NCI-H2107 treated with DMSO at 0.1 percent for 48 hours (cell line): Measurements from ENCODE around the gene NF2.
"Not testable (repeated sequence)": the region's sequence is repeated elsewhere in the genome, so short reads cannot be mapped to it uniquely, and the experiment has no call there.

ENCODE experiments used
- DNase-seq: peaks from one replicate; lab custom pipeline; 2025; ENCODE audit not compliant: unreplicated experiment; lab: John Stamatoyannopoulos, UW

The NF2 gene

GRCh38 chr22:29594447-29594846 is 9.0 kb upstream of the NF2 start:
- DNase-seq = not testable (repeated sequence)

GRCh38 chr22:29596408-29596807 is 7.0 kb upstream of the NF2 start:
- DNase-seq = no peak

- not testable (repeated sequence) for DNase-seq
Observed at GRCh38 chr22:29597871-29598683, 5.4 kb upstream of the NF2 start.

- DNase-seq = no peak
Observed at GRCh38 chr22:29598684-29599020, 4.8 kb upstream of the NF2 start.

DNA sequence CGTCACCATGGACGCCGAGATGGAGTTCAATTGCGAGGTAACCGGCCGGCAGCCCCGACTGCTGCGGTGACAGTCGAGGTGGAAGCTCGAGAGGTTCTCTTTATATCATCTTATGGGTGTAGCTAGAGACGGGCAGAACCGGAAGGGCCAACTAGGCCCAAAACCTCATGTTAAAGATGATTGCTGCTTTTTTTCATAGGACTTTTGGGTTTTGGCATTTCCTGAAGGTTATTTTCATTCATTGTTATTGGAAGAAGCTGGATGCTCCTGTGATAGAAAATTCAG is 585 bp downstream of the NF2 start:
- DNase-seq = no peak

DNA sequence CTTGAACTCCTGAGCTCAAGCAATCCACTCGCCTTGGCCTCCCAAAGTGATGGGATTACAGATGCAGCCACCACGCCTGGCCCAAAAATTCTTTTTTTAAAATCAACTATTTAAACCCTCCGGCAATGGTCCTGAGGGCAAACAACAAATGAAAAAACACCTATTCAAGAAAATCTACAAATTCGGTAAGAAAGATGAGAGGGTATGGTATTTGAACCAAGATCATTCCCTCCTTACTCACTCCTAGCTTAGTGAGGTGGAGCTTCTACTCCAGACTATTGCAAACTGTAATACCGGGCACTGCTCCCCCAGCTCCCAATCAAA is 2.1 kb downstream of the NF2 start:
- DNase-seq = no peak

GRCh38 chr22:29606320-29606719 is 2.9 kb downstream of the NF2 start:
- DNase-seq = no peak

GRCh38 chr22:29607426-29607825 is 4.0 kb downstream of the NF2 start:
- DNase-seq = no peak

DNA sequence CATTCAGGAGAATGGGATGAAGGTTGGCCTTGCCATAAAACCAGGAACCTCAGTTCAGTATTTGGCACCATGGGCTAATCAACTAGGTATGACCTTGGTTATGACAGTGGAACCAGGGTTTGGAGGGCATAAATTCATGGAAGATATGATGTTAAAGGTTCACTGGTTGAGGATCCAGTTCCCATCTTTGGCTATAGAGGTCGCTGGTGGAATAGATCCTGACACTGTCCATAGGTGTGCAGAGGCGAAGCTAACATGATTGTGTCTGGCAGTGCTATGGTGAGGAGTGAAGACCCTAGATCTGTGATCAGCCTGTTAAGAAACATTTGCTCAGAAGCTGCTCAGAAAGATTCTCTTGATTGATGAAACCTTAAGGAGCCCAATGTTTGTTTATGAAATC is 5.7 kb downstream of the NF2 start:
- DNase-seq = no peak

DNA sequence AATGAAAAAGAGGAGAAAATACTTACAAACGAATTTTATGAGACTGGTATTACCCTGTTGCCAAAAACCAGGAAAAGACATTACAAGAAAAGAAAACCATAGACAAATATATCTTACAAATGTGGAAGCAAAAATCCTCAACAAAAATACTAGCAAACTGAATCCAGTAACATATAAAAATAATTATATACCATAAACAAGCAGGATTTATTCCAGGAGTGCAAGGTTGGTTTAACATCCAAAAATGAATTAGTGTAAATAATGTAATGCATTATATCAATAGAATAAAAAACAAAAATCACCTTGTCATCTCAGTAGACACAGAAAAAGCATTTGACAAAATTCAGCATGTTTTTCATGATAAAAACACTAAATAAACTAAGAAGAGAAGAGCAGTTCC is 7.3 kb downstream of the NF2 start:
- DNase-seq = no peak

DNA sequence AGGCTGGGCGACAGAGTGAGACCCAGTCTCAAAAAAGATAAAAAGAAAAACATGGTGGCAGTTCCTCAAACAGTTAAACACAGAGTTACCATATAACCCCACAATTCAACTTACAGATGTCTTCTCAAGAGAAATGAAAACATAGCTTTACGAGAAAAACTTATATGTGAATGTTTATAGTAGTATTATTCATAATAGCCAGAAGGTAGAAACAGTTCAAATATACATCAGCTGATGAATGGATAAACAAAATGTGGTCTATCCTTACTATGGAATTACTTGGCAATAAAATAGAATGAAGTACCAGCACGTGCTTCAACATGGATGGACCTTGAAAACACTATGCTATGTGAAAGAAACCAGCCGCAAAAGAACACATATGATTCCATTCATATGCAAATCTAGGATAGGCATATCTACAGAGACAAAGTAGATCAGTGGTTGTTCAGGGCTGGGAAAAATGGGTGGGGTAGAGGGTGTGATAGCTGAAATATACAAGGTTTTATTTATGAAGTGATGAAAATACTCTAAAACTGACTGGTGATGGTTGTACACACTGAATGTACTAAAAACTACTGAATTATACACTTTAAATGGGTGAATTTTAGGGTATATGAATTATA is 12.4 kb downstream of the NF2 start:
- DNase-seq = no peak

- no peak for DNase-seq
Observed at GRCh38 chr22:29617922-29618629, 14.6 kb downstream of the NF2 start.

GRCh38 chr22:29621761-29622526 is 18.5 kb downstream of the NF2 start:
- DNase-seq = no peak

DNA sequence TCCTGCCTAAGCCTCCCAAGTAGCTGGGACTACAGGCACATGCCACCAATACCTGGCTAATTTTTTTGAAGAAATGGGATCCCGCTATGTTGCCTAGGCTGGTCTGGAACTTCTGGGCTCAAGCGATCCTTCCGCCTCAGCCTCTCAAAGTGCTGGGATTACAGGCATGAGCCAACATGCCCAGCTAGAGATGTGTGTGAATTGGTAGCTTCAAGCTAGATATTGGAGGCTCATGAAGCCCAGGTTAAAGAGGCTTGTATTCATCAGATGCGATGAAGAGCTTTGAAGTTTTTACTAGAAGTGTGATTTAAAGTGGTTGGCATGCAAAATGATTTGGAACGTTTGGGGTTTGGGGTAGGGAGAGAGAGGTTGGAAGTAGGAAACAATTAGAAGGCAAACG is 19.6 kb downstream of the NF2 start:
- no peak for DNase-seq

DNA sequence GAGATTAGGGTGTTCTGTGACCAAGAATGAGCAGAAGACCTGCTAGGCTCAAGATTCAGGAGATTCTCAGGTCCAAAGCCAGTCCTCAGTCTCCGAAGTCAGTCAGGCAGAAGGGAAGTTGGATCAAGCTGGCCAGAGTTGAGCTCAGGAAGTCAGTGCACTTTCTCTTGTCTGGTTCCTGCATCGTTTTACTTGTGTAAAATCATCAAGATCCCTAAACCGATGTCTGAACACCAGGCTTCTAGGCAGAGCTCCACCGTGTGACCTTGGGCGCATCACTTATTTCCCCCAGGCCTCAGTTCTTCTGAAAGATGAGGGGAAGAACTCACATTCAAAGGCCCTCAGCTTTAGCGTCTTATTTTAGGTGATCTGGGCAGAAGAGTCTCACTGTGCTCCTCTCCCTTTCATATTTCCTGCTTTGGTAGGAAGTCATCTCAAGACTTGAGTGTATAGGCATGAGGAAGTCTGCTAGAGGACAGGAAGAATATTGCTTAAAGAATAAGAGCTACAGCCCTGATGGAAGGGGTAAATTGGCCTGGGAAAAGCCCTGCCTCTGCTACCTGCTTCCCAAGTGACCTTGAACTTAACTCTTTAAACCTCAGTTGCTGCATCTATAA is 20.2 kb downstream of the NF2 start:
- no peak for DNase-seq

DNA sequence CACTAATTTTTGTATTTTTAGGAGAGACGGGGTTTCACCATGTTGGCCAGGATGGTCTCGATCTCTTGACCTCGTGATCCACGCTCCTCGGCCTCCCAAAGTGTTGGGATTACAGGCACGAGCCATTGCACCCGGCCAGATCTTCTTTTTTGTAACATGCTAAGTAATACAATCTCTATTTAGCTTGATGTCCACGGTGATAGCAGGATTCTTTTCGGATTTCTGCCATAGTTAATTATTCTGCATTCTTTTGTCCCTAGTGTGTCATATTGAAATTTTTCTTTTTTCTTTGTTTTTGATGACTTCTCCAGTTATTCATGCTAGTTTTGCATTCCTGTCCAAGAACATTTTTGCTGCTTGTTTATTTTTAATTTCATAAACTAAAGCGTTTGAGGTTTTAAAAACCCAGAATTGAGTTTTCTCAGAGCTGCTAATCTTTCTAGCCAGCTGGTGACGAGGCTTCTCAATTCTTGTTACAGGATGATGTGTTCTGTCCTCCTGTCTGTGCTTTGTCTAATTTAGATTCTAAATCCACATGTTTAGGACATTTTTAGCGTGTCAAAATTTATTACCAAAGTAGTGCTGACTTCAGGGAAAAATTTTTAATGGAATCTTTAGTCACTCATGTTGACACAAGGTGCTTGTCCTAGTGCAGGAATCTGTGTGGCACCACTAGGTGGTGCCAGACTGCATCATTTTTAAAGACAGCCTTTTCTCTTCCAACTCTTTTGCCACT is 21.8 kb downstream of the NF2 start:
- peak; percentile 13 for DNase-seq

- no peak for DNase-seq
Observed at GRCh38 chr22:29626497-29627195, 23.2 kb downstream of the NF2 start.

GRCh38 chr22:29627196-29627535 is 23.7 kb downstream of the NF2 start:
- no peak for DNase-seq

DNA sequence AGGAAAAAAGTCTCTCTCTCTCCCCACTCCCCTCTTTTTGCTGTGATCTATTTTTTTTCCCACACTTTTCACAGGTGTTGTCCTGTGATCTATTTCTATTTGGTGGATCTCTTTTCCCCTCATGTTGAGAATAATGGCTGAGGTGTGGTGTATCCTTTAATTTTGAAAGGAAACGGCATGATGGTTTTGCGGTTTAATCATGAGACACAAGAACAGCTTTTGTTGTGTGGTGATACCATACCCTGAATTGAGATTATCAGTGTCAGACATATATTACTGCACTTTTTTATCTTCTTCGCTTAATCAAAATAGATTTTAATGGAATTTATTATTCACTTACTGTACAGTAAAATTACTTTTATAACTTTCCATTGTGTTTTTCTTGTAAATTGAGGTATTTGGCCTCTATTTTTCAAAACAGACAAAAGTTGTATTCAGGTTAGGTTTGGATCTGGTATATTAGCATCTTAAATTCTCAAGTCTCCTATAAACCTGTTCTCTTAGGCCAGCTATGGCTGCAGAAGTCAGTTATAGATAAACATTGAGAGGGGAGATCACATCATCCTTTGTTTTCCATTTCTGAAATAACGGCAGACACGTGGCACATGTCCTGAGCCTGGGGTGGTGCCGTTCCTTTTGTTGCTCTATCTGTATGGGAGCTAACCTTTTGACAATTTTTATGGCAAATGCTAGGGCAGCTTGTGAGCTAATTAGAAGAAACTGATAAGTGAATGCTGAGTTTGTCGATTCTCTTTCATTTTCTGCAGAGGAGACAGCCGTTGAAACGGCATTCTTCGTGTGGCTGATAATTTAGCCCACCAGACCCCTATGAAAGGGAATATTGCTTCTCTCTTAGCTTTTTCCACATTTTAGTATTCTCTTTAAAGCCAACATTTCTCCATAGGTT is 25.8 kb downstream of the NF2 start:
- DNase-seq = no peak
